ENCODE measurements around the gene BBLN.

Gene BBLN

DNA sequence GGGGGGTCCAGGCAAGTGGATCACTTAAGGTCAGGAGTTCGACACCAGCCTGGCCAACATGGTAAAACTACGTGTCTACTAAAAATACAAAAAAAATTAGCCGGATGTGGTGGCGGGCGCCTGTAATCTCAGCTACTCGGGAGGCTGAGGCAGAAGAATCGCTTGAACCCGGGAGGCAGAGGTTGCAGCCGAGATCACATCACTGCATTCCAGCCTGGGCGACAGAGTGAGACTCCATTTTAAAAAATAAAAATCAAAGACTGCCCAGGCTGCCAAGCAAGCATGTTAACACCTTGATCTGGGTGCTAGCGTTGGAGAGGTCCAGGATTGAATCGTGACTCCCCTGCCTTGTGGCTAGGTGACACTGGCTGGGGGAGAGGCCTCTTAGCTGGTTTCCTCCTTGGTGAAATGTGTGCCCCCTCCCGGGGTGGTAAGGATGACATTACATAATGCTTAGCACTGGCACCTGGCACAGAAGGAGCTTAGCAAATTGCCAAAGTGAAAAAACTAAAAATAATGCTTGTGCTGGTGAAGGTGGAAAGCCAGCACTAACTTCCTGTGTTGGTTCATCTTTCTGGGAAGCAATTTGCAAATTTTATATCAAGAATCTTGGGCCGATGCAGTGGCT is 33.5 kb downstream of the BBLN start:
- no peak overlapping the region for H3K4me3 ChIP-seq (replicated peaks; ENCODE audit: low read depth, low read length)
- no peak for DNase-seq (ENCODE audit: extremely low read depth, low read depth)
- TF ChIP-seq, protein P1, sequence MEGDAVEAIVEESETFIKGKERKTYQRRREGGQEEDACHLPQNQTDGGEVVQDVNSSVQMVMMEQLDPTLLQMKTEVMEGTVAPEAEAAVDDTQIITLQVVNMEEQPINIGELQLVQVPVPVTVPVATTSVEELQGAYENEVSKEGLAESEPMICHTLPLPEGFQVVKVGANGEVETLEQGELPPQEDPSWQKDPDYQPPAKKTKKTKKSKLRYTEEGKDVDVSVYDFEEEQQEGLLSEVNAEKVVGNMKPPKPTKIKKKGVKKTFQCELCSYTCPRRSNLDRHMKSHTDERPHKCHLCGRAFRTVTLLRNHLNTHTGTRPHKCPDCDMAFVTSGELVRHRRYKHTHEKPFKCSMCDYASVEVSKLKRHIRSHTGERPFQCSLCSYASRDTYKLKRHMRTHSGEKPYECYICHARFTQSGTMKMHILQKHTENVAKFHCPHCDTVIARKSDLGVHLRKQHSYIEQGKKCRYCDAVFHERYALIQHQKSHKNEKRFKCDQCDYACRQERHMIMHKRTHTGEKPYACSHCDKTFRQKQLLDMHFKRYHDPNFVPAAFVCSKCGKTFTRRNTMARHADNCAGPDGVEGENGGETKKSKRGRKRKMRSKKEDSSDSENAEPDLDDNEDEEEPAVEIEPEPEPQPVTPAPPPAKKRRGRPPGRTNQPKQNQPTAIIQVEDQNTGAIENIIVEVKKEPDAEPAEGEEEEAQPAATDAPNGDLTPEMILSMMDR (IDR thresholded peaks at IDR 0.05; ENCODE audit: low read depth, low read length, missing control alignments), result no peak

DNA sequence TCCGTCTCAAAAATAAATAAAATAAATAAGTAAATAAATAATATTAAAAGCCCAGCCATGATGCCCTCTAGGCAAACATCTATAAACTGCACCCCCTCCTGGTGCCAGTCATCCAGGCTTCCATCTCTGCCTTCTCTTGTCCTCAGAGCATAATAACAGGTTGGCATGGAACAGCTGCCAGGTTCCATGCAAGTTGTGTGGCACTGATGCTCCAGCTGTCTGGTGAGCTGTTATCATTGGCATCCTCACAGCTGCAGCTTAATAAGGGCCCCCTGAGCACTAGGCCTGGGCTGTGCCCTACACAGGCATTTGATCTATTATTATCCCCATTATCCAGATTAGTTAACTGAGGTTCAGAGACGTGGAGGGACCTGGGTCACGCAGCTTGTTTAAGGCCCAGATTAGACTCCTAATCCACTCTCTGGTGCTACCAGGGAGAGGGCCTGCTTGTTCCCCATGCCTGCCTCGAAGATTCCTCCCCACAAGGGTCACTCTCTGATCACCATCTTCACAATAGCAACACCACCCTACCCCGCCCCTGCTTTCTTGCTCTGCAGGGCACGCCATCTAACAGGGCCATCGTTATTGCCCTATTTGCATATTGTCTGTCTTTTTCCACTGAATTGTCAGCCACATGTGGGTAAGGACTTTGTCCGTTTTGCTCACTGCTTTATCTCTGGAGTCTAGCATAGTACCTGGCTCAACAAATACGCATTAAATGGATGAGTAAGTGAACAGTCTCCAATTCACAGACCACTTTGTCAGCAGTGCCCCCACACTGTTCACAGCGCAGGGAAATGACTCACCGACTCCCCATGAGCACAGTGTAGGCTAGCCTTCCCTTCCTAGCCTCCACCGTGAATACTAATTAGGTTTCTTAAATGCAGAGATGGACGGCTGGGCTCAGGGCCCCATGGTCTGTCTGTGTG is 41.6 kb downstream of the BBLN start:
- TF ChIP-seq, protein P1 (IDR thresholded peaks at IDR 0.05; ENCODE audit: low read depth, low read length, missing control alignments), result no peak
- no peak overlapping the region for H3K4me3 ChIP-seq (replicated peaks; ENCODE audit: low read depth, low read length)

DNA sequence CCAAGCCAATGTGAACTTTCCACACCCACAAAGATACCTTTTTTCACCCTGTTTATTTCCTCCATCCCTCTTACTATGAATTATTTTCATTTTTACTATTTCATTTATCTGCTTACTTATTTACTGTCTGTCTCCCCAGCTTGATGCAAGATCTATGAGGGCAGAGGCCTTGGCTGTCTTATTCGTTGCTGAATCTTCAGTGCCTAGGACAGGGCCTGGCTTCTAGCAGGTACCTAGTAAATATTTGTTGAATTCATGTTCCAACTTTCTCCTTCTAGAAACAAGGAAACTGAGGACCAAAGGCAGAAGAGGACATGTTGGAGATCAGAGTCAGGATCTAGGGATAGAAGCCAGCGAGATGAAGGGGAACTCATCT is 42.6 kb downstream of the BBLN start:
- TF ChIP-seq, protein P1 (IDR thresholded peaks at IDR 0.05; ENCODE audit: low read depth, low read length, missing control alignments), result no peak
- peak overlapping the region; percentile 90 for H3K4me3 ChIP-seq (replicated peaks; ENCODE audit: low read depth, low read length)
- DNase-seq (ENCODE audit: extremely low read depth, low read depth), result no peak

More for the DNA sequence above, 41.6 kb downstream of the BBLN start:
- DNase-seq (ENCODE audit: extremely low read depth, low read depth), result no peak

DNA sequence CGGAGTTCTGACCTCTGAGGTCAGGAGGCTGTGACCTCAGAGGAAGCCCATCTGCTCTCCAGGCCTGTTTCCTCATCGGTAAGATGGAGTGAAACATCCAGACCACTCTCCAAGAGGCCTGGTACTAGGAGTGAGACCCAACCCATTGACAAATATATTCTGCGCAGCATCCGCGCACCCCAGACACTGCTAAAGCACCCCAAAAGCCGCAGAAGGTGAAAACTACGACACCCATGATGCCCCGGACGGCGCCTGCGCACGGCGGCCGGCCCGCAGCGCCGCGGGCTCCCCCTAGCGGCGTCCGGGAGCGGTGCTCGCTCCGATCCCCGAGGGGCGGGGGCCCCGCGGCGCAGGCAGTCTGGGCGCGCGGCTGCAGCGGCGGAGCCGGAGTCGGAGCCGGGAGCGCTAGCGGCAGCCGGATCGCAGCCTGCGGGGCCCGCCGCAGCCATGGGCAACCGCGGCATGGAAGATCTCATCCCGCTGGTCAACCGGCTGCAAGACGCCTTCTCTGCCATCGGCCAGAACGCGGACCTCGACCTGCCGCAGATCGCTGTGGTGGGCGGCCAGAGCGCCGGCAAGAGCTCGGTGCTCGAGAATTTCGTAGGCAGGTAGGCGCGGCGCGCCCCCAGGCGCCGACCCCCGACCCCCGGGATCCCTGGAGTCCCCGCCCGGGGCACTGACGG is 43.1 kb downstream of the BBLN start, which contains the start of gene DNM1:
TSS of gene DNM1 (plus strand) at position 356 of the 683 bp plus-strand sequence. CDS start at position 448, 92 bp downstream.
- TF ChIP-seq, protein P1 (IDR thresholded peaks at IDR 0.05; ENCODE audit: low read depth, low read length, missing control alignments), result peak; percentile 61
- DNase-seq (ENCODE audit: extremely low read depth, low read depth), result no peak

DNA sequence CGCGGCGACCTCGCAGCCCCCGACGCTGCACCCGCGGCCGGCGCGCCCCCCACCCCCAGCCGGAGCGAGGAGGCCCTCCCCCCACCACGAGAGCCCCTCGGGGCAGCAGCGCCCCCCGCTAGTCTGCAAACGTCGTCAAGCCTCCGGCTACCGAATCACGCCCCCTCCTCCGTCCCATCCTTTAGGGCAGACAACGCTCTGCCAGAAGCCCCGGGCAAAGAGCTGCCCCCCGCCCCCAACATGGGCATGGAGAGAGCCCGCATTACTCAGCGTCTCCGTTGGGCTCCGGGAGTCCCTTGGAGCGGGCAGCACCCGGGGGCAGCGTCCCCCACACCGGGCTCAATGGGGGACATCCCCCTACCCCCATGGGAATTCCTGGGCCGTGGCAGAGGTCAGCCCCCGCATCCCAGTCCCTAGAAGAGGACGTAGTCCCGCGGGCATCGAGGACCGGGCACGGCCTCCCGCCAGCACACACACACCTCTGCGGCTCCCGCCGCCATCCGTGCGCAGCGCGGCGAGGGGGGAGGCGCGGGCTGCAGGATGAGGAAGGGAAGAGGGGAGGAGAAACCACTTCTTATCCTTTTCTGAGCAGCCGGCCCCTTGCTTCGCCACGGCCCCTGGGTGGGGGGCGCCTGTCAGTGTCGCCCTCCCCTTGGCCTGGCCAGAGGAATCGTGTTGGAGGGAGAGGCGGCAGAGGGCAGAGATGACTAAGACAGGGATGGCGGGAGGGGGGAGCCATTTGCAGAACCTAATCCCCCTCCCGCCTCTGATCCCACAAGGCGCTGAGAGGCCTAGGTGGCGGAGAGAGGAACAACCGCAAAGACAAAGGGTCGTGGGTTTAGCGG is 43.9 kb downstream of the BBLN start:
- DNase-seq (ENCODE audit: extremely low read depth, low read depth), result no peak
- TF ChIP-seq, protein P1 (IDR thresholded peaks at IDR 0.05; ENCODE audit: low read depth, low read length, missing control alignments), result no peak
- H3K4me3 ChIP-seq (replicated peaks; ENCODE audit: low read depth, low read length), result peak overlapping the region; percentile 90

More for the DNA sequence above, 43.1 kb downstream of the BBLN start, which contains the start of gene DNM1:
- peak within 1 kb of the TSS; percentile 90 for H3K4me3 ChIP-seq (replicated peaks; ENCODE audit: low read depth, low read length)

DNA sequence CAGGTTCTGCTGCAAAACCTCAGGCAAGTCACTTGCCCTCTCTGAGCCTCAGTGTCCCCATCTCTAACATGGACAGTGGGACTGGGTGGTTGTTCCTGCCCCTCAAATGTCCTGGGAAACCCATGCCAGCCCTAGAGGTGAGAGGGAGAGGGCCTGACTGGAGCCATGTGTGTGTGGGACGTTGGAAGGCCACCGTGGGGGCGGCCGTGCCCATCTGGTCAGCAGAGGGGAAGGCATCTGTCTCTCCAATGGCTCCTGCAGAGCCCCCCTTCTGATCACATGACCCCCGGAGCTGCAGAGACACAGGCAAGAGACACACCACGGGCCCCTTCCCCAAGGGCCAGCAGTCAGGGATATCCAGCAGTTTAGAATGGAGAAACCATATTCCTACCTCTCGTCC is 44.8 kb downstream of the BBLN start:
- DNase-seq (ENCODE audit: extremely low read depth, low read depth), result no peak
- H3K4me3 ChIP-seq (replicated peaks; ENCODE audit: low read depth, low read length), result peak overlapping the region; percentile 90
- TF ChIP-seq, protein P1 (IDR thresholded peaks at IDR 0.05; ENCODE audit: low read depth, low read length, missing control alignments), result no peak
